Measurements from ENCODE around the gene LCA5L.

DNA sequence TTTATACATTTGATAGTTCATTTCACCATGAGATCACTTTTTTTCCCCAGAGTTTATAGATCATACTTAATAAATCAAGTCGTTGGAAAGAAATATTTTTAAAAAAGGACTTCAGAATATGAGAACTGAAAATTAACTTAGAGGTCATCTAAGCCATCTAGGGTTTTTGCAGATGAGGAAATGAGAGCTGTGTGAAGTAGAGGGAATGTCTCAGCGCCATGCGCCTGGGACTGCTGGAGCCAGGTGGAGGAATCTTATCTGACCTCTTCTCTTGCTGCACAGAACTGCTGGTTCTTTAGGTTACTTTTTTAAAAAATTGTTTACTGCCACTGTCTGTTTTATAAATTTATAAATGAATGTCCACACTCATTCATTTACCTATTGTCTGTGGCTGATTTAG lies 17.7 kb upstream of the LCA5L start:
- TF ChIP-seq CTCF (IDR thresholded peaks at IDR 0.05) (no peak), POLR2A (IDR thresholded peaks at IDR 0.05) (no peak)

Data from testis (tissue), 2 donors.